Activated CD8-positive, alpha-beta memory T cell treated with anti-CD3 and anti-CD28 coated beads, Interleukin-2, amount 50 U/mL, for 4 hours (primary cell): ENCODE results near the gene NSMF.
A peak's percentile ranks its signal among the peaks of the same experiment; 100 is the strongest.

Experiments
- DNase-seq: peaks from one replicate; pipeline ENCODE4 v3.0.0-alpha.2; 2020

Gene NSMF, protein sequence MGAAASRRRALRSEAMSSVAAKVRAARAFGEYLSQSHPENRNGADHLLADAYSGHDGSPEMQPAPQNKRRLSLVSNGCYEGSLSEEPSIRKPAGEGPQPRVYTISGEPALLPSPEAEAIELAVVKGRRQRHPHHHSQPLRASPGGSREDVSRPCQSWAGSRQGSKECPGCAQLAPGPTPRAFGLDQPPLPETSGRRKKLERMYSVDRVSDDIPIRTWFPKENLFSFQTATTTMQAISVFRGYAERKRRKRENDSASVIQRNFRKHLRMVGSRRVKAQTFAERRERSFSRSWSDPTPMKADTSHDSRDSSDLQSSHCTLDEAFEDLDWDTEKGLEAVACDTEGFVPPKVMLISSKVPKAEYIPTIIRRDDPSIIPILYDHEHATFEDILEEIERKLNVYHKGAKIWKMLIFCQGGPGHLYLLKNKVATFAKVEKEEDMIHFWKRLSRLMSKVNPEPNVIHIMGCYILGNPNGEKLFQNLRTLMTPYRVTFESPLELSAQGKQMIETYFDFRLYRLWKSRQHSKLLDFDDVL

DNA sequence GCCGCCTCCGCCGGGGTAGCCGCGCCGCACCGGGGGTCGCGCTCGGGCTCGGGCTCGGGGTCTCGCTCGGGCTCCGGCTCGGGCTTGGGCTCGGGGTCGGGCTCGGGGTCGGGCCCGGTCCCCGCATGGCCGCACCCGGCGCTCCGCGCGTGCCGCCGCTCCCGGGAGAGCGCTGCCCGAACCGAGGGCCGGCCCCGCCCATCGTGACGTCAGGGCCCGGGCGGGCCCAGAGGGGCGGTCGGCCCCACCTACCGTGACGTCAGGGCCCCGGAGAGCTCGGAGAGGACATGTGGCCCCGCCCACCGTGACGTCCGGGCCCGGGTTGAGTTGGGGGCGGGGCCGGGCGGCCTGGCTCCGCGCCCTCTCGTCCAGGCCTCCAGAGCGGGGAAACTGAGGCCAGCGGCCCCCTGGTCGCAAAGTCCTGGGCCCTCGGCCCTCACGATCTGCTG, at the start of gene NSMF:
NSMF (minus strand) TSS at position 183 of the 449 bp plus-strand sequence. CDS start 232 bp downstream, outside the sequence.
- peak; percentile 95 for DNase-seq

DNA sequence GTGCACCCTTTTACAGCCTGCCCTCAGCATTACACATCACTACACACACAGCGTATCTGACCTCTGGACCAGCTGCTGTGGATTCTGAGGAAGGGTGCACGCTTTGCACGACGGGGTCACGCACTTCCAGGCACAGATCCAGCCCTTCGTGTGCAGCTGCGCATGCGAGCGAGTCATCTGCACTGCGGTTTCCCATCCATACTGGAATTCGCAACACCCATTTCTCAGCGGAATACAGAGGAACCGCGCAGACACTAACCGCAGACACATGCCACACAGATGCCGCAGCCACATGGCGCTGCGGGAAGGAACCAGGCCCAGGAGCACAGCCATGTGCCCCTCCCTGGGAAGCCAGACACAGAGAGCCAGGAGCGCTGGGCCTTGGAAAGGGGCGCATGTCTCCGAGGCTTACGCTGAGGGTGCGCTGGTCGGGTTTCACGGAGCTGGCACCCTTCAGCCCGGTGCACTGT, 47.6 kb upstream of the NSMF start:
- DNase-seq: no peak

DNA sequence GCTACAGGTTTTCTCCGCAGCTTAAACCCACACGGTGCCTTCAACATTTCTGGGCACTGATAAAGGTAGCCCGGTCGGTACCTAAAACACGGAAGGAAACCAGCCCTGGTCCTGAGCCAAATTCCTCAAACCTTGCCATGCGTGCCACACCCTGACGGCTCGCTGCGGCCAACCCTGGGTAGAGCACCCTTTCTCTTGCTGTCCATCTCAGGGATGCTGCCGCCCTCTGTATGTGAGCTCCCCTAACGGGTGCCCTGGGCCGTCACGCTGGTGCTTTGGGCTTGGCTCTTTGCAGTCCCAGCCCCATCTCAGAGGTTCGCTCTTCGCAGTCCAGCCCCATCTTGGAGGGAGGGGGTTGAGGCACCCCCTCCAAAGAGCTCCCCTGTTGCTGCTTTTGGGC, 47.1 kb upstream of the NSMF start:
- no peak for DNase-seq

DNA sequence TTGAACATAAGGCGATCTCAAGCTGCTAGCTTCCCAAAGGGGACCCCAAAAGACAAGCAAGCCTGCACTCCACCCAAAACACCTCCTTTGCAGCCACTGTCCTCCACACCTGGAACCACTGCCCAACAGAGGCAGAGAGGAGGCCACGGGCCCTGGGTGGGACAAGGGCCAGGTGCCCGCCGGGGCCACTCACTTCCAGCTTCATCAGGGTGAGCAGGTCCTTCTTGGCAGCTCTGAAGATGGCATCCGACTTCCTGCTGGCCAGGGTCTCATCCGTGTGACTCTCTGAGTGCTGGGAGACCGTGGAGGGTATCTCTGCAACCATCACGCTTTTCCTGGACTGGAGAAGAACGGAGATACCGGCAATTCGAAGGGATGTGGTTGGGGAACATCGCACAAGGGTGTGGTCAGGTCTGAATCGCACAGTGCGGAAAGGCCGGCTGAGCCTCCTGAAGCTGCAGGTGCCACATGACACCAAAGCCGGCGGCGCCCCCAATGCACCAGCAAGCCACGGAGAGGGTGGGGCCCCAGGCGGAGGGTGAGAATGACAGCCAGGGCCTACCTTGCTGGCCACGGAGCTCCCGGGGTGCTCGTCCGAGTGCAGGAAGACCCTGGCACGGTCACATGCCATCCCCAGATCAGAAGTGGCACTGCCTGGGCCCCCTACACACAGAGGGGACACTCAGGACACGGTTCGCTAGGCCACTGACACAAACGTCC, 46.4 kb upstream of the NSMF start:
- no peak for DNase-seq

DNA sequence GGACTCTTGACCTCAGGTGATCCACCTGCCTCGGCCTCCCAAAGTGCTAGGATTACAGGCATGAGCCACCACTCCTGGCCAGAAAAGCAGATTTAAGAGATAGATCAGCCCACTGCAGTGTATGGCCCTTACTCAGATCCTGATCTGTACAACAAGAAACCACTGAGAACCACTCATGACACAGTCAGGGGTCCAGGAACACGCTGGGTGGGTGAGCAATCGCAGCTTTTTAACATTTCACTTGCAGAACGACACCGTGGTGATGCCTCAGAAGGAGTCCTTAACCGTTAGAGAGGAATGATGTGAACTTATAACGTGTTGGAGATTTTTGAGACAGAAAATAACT, 45.3 kb upstream of the NSMF start:
- DNase-seq: no peak

DNA sequence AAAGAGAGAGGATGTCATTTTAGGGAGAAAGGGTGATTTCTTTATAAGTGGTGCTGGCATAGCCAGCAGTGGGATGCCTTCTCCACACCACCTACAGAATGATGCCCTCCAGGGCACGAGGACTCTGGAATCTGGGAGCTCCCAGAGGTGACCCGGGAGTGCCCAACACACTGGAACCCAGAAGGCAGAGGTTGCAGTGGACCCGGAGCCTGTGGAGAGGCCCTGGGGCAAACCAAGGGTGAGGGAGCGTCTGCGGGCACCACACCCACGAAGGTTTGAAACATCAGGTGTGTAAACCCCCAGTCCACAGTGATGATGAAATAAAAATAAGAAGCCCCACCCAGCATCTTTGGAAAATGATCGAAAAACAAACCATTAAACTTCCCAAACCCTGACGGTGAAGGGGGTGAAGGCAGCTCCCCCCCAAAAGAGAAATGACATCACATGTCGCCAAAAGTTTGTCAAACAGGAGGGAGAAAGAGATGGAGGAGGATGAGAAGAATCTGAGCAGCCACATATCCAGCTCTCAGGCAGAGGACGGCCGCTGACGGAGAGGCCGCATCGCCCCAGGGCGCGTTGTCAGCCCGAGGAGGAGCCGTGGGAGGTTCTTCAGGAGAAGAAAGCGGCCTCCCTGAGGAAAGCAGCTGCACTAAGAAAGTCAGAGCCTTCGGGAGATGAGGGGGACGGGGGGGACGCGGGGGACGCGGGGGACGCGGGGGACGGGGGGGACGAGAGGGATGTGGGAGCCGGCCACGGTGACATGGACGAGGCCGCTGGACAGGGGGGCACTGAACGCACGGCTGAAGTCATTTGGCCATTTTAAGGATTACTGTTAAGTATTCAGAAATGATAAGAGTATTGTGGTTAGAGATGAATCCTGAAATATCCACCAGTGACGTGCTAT, 43.1 kb upstream of the NSMF start:
- no peak for DNase-seq

DNA sequence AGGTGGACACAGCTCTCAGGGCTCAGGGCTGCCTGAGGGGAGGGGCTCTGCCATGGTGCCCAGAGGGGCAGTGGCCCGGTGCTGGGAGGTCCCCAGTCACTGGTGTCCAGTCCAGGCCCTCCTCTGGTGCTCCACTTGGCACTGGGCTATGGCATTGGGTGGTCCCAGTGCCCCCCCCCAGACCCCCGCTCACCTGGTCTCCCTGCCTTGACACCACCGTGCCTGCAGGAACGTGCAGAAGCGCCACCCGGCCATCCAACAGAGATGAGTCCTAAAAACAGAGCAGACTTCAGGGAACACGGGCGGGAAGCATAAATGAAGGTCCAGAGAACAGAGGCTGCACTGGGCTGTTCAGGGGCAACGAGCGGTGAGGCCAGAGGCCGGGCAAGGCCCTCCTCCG, 42.3 kb upstream of the NSMF start:
- no peak for DNase-seq

DNA sequence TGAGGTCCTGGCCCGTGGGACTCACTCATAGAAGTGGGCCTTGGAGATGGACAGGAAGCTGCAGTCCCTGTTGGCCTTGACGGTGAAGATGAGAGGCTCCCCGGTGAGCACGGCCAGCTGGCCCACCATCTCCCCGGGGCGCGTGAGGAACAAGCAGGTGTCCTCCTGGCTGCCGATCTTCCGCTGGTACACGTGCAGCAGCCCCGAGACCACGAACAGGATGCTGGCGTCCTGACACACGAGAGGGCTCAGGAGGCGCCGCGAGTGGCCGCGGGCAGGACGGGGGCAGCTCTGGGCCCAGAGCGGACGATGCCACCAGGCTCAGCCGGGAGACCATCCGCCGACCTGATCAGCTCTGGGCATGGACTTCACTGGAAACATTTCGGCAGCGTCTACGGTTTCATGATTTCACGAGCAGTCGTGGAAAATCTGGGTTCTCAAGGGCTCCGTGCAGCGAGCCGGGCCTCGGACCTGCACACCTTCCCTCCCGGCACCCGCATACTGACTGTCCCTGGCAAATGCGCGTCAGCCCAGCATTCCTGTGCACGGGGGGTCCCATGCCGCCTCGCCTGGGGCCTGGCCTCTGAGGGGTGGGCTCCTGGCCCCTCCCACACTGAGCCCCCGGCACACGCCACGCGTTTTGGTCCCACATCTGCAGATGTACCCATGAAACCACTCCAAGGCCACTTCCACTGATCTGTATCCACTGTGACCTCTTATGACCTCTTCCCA, 41.7 kb upstream of the NSMF start:
- DNase-seq: no peak

DNA sequence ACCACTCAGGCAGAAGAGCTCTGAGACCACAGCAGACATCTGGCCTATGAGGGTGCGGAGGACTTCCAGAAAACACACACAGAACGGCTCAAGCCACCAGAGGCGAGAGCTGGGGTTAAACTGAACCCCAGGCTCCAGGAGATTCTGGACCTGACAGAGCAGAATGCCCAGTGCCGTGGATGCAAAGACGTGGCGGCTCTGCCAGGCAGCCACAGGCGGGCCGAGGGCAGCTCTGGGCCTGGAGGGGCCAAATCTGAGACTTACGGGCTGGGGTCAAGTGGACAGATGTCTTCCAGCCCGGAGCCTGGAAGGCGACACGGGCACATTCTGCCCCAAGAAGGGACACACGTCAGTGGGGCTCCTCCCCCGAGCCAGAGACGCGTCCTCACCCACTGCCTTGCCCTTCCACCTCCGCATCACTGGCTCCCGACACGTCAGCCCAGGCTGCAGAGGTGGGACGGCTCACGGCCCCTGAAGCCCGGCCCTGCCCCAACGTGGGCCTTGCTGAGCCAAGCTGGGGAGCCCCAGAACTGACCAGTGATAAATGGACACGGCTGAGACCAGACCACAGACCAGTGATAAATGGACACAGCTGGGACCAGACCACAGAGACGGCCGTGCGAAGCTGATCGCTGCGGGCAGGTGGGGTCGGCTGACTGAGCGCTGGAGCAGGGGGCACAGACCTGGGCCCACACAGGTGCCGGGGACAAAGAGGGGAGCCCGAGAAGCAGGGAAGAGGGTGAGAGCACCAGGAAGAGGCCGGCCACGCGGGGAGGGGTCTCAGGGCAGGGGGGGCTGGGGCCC, 40.9 kb upstream of the NSMF start:
- no peak for DNase-seq

DNA sequence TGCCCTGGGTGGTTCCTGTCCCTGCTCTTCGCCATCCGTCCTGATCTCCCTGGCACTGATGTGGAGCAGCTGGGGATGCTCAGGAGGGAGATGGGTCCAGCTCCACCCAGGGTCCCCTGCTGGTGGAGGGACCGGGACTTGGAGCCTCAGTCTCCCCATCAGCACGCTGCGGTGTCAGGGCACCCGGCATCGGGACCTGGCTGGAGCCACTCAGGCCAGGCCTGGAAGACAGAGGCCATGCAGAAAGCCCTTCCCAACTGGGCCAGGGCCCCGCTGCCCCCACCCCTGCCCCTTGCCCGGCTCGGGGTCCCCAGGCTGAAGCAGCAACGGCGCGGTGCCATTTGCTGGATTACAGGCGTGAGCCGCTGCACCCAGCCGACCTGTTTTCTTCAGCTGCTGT, 40.3 kb upstream of the NSMF start:
- no peak for DNase-seq

DNA sequence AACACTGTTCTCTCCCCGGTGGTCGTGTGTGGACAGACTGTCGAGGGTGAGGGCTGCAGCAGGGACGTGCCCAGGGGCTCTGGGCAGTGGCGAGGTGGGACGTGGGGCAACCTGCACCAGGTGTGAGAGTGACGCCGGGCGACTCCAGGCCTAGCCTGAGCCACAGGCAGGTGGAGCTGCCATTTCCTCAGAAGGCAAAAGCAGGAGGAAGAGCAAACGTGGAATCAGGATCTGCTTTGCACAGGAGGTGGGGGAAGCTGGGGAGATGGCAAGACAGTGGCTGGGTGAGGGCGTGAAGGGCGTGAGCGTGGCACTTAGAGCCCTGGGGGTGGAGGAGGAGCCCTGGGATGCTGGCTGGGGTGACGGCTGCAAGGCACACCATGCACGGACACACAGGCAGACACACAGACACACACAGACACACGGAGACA, 39.6 kb upstream of the NSMF start:
- DNase-seq: no peak

DNA sequence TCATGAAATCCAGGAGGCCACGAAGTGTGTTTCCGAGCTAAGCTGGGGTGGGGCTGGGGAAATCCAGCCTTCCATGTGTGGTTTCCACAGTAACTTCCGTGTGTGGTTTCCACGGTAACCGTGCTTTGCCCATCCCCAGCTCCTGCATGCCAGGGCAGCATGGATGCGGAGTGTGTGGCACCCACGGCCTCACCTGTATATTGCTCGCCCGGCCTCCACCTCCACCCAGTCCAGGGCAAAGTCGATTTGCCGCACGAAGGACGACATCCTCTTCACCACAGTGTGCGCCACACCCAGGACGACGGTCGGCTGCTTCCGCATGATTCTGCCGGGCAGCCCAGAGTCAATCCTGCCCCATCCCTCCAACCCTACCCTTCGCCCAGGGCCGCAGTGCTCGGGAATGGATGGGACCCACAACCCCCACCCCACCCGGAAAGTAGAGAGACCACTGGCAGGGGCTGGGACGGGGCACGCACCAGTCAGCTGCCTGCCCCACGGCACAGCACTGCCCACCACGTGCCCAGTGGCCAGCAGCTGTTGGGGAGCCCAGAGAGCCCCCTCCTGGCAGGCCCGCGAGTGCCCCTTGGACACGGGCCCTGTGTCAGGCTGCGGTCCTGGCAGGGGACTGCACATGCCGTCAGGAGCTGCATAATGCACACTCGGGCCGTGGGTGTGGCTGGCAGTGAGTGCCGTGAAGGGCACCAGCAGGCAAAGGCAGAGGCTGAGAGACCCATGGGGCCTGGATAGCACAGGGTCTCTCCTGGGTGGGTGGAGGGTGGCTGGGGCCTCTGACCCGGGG, 39.0 kb upstream of the NSMF start:
- no peak for DNase-seq

DNA sequence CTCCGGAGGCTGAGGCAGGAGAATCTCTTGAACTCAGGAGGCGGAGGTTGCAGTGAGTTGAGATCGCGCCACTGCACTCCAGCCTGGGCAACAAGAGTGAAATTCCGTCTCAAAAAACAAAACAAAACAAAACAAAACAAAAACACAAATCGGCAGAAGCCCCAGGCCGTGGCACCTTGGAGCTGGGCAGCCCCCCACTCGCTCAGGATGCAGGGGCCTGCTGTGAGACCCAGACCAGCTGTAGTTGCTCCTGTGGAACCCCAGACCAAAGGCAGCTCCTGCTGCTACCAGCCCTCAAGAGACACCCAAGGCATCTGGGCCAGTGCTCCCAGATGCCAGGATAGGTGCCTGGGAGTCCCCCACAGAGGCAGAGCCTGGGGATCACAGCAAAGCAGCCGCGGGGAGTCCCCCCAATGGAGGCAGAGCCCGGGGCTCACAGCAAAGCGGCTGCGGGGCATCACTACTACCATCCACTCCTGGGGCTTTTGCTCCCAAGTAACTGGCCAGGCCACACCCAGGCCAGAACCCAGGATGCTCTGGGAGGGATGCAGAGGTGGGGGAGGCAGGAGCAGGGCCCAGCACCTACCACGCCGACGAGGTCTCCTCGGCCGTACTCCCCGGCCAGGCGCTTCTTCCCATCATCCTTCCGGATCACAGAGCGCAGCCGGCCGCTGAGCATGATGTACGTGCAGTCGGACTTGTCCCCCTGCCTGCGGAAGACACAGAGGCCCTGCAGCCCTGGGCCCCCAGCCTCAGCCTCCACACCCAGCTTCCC, 37.7 kb upstream of the NSMF start:
- DNase-seq: no peak

DNA sequence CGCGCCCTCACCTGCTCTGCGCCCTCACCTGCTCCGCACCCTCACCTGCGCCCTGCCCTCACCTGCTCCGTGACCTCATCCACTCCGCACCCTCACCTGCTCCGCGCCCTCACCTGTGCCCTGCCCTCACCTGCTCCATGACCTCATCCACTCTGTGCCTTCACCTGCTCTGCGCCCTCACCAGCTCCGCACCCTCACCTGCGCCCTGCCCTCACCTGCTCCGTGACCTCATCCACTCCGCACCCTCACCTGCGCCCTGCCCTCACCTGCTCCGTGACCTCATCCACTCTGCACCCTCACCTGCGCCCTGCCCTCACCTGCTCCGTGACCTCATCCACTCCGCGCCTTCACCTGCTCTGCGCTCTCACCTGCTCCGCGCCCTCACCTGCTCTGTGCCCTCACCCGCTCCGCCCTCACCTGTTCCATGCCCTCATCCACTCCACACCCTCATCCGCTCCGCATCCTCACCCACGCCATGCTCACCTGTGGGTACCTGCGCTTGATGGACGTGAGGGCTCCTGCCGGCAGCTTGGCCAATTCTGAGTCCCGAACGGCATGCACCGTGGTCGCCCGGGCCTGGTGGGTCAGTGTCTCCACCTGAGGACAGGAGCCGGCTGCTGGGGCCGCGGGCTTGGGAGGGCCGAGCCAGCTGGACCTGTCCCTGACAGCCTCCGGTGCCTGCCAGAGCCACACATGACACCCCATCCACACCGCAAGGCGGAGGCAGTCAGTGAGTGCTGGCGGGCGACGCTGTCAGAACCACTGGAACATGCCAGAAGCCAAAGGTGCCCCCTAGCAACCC, 35.6 kb upstream of the NSMF start:
- DNase-seq: no peak

DNA sequence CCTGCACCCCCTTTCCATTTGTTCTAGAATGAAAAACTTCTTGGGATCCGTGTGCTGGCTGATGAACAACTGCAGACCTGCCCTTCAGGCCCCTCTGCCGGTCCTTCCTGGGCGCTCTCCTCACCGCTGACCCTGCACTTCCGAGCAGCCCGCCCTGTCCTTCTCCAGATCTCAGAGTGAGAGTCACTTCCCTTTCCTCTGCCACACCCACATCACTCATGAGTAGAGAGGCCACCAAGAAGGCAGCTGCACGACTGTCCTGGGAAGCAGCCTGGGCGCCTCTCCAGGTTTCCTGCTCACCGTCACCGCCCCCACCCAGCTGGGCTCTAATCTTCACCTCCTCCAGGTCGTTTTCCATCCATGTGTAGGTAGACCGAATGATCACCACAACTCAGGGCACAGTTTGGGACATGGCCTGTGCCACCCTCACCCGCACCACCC, 35.0 kb upstream of the NSMF start:
- DNase-seq: no peak

DNA sequence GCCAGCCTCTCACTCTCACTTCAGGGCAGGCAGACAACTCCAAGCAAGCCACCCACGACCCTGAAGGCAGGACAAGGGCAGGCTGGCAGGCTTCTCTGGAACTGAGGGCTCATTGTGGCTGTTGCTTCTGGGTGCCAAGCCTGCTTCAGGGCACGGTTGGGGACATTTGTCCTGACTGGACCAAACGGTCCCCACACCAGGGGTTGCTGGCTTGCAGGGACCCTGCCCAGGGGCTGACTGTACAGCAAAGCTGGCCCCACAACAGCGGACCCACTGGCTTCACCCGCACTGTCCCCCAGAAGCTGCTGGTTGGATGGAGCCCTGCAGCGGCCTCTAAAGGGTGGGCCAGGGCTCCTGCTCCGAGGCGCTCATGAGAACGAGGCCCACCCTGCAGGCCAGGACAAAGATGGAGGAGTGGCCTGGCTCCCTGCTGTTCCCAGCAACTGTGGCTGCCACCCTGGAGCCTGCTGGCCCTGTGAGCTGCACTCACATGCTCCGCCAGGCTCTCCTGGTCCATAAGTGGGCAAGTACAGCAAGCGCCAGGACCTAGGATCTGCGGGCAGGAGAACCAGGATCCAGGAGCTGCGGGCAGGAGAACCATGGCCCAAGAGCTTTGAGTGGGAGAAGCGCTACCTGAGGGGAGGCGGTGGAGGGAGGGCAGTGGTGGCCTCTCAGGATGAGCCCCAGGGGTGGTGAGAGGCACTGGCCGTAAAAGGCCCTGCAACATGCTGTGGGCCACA, 34.4 kb upstream of the NSMF start:
- DNase-seq: no peak

DNA sequence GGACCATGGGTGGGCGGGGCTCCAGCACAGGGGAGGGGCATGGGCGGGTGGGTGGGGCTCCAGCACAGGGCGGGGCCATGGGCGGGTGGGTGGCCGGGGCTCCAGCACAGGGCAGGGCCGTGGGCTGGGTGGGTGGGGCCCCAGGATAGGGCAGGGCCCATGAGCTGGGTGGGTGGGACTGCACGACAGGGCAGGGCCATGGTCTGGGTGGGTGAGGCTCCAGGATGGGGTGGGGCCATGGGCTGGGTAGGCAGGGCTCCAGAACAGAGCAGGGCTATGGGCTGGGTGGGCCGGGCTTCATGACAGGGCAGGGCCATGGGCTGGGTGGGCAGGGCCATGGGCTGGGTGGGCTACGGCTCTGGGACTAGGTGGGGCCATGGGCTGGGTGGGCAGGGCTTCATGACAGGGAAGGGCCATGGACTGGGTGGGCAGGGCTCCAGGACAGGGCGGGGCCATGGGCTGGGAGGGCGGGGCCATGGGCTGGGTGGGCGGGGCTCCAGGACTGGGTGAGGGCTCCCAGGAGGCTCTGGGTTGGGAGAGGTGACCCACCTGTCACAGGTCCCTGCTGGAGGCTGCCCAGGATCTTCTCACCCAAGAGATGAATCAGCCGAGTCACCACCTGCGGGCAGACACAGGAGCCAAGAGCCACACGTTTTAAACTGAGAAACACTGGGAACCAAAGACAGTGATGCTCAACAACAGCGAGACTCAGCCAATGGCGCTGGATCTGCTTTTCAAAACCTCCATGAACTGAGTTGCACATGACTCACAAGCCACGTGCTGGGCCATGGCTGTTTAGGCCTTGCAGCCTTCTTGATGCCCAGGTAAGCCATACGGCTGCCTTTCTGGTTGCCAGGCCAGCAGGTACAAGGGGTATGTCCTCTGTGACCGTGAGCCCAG, 33.6 kb upstream of the NSMF start:
- DNase-seq: no peak
